Measurements from ENCODE around the gene EDARADD. TPM values are rescaled to one million over a fixed set of nuclear protein-coding genes. Genes with fewer than 3 reads are reported as not detected.

The EDARADD gene
- total and polyA plus RNA-seq, 2 of the 13 experiments (the other 11 are each of a cell fraction or from before 2014, with no cell fraction given) = 0.03 TPM; not detected in 1

DNA sequence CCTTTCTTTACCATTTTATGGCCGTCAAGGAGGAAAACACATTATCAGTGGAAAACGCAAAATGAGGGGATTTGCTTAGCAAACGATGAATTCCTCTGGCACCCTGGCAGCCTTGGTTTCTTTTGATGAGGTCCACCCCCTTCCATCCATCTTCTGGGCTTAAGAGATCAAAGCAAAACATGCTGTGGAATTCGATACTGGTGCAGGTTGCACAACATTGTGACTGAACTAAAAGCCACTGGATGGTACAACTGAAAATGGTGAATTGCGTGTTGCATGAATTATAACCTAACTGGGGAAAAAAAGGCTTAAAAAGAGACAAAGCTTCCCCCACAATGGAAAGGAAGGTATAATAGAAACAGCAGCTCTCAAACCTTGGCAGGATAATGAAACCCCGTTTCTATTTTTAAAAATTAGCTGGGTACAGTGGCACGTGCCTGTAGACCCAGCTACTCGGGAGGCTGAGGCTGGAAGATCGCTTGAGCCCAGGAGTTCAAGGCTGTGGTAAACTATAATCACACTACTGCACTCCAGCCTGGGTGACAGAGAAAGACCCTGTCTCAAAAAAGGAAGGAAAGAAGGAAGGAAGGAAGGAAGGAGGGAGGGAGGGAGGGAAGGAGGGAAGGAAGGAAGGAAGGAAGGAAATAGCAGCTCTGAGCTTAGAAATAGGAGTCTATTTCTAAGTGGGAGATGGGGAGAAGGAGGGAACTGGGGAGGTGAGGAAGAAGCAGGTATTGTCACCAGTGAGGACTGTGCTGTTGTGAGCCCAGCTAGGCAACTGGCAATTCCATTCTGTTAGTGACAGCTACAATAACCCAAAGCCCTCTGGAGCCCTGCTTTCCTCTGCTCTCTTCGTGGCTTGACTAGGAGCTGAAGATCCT, 100.7 kb downstream of the EDARADD start (continued):
- TF ChIP-seq ZNF691 (CRISPR knock-in tag; IDR thresholded peaks at IDR 0.05; ENCODE audit: borderline replicate concordance, low read depth) (no peak), ZSCAN20 (CRISPR knock-in tag; IDR thresholded peaks at IDR 0.05; ENCODE audit: borderline replicate concordance) (no peak), RFX1 (IDR thresholded peaks at IDR 0.05) (no peak), CC2D1A (CRISPR knock-in tag; IDR thresholded peaks at IDR 0.05) (no peak), SALL1 (CRISPR knock-in tag; IDR thresholded peaks at IDR 0.05) (peak; percentile 90), ZBTB7A (CRISPR knock-in tag; IDR thresholded peaks at IDR 0.05) (0 out of 2 replicates have a peak, but pooled peaks have one; percentile 10), ZNF225 (CRISPR knock-in tag; IDR thresholded peaks at IDR 0.05) (no peak), ZNF441 (CRISPR knock-in tag; IDR thresholded peaks at IDR 0.05; ENCODE audit: borderline replicate concordance) (no peak), BRCA1 (CRISPR knock-in tag; IDR thresholded peaks at IDR 0.05) (no peak), POLR2AphosphoS2 (IDR thresholded peaks at IDR 0.05; ENCODE audit: low read depth, low read length) (no peak), ZNF432 (CRISPR knock-in tag; IDR thresholded peaks at IDR 0.05; ENCODE audit: borderline replicate concordance) (no peak), REXO4 (CRISPR knock-in tag; IDR thresholded peaks at IDR 0.05; ENCODE audit: borderline replicate concordance) (no peak), TOPORS (CRISPR knock-in tag; IDR thresholded peaks at IDR 0.05) (no peak), ETV6 (CRISPR knock-in tag; conservative IDR thresholded peaks at IDR 0.05) (no peak), ZFP62 (CRISPR knock-in tag; IDR thresholded peaks at IDR 0.05) (no peak), NR3C1 (CRISPR knock-in tag; IDR thresholded peaks at IDR 0.05) (no peak), TEAD2 (CRISPR knock-in tag; IDR thresholded peaks at IDR 0.05) (no peak), ZNF335 (CRISPR knock-in tag; IDR thresholded peaks at IDR 0.05) (no peak), YY1 (IDR thresholded peaks at IDR 0.05; ENCODE audit: insufficient read depth, insufficient replicate concordance, low read depth, low read length) (peak; percentile 23), NFKB2 (CRISPR knock-in tag; IDR thresholded peaks at IDR 0.05; ENCODE audit: borderline replicate concordance) (no peak), FOSL2 (CRISPR knock-in tag; IDR thresholded peaks at IDR 0.05) (peak; percentile 82), SKI (IDR thresholded peaks at IDR 0.05; ENCODE audit: partially characterized antibody) (no peak), XRCC5 (optimal IDR thresholded peaks at IDR 0.05; ENCODE audit: low read length) (no peak), PHF8 (CRISPR knock-in tag; IDR thresholded peaks at IDR 0.05) (0 out of 2 replicates have a peak, but pooled peaks have one; percentile 19)
- TF ChIP-seq, protein P1, sequence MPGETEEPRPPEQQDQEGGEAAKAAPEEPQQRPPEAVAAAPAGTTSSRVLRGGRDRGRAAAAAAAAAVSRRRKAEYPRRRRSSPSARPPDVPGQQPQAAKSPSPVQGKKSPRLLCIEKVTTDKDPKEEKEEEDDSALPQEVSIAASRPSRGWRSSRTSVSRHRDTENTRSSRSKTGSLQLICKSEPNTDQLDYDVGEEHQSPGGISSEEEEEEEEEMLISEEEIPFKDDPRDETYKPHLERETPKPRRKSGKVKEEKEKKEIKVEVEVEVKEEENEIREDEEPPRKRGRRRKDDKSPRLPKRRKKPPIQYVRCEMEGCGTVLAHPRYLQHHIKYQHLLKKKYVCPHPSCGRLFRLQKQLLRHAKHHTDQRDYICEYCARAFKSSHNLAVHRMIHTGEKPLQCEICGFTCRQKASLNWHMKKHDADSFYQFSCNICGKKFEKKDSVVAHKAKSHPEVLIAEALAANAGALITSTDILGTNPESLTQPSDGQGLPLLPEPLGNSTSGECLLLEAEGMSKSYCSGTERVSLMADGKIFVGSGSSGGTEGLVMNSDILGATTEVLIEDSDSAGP (CRISPR knock-in tag; IDR thresholded peaks at IDR 0.05; ENCODE audit: borderline replicate concordance) = no peak
- TF ChIP-seq, protein P2, sequence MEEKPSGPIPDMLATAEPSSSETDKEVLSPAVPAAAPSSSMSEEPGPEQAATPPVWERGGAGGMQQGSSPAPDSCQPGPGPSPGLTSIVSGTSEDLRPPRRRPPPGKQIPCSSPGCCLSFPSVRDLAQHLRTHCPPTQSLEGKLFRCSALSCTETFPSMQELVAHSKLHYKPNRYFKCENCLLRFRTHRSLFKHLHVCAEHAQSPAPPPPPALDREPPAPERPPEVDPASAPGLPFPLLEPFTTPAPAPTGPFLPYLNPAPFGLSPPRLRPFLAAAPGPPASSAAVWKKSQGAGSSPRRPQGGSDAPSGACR (CRISPR knock-in tag; IDR thresholded peaks at IDR 0.05) = 0 out of 2 replicates have a peak, but pooled peaks have one; percentile 43
- TF ChIP-seq, protein P3, sequence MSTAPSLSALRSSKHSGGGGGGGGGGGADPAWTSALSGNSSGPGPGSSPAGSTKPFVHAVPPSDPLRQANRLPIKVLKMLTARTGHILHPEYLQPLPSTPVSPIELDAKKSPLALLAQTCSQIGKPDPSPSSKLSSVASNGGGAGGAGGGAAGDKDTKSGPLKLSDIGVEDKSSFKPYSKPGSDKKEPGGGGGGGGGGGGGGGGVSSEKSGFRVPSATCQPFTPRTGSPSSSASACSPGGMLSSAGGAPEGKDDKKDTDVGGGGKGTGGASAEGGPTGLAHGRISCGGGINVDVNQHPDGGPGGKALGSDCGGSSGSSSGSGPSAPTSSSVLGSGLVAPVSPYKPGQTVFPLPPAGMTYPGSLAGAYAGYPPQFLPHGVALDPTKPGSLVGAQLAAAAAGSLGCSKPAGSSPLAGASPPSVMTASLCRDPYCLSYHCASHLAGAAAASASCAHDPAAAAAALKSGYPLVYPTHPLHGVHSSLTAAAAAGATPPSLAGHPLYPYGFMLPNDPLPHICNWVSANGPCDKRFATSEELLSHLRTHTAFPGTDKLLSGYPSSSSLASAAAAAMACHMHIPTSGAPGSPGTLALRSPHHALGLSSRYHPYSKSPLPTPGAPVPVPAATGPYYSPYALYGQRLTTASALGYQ (CRISPR knock-in tag; IDR thresholded peaks at IDR 0.05) = peak; percentile 73

All from HepG2 (cell line).